ENCODE data around the gene ARID1B. TPM values are rescaled to one million over a fixed set of nuclear protein-coding genes. Genes with fewer than 3 reads are reported as not detected.
A peak's percentile ranks its signal among the peaks of the same experiment; 100 is the strongest.

ARID1B gene
- total RNA-seq, 1 experiment from 2014 or later, result 60.3 TPM

DNA sequence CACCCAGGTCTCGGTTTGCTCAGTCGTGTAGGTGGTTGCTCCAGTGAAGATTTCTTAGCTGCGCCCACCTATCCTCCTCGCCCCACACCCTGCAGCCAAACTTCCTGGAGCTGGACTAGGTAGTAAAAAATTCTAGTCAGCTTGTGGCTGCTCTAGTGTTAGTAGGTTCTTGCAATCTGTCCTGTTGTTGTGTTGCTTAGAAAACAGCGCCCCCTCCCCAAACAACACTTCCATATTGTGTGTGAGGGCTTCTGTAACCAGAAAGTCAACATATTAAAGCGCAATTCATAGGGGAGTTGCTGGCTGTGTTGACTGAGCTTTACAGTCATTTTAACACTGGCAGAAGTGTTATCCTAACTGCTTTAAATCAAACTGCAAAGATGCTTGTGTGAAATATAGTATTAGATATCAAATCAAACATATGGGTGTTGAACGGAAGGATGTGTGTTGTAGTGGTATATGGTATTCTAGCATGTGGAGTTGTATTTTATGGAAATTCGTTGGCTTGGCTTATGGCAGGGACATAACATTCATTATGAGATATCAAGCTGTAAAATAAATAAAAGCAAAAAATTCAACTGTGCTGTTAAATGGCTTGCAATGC lies 122.5 kb downstream of the ARID1B start:
- ChIA-PET POLR2A (no interaction called here), CTCF (interaction anchor here (0.6 to 1.2 kb wide), 4 partner anchors 8 to 38 kb away, joined by 3 to 5 read pairs (median 3); no protein-coding TSS in a partner anchor)
- Mint-ChIP-seq H3K4me3 (no peak overlapping the region), H3K27me3 (ENCODE audit: low read depth) (no peaks in the 10 kb centered on the region), H3K4me1 (peaks cover 19% of the 10 kb centered on the region), H3K36me3 (no peaks in the 10 kb centered on the region), H3K9me3 (no peaks in the 10 kb centered on the region), H3K27ac (peak overlapping the region; percentile 1; the same call in 1 of the 2 replicates)
- ATAC-seq, result peak; percentile 68
- TF ChIP-seq, protein P1, sequence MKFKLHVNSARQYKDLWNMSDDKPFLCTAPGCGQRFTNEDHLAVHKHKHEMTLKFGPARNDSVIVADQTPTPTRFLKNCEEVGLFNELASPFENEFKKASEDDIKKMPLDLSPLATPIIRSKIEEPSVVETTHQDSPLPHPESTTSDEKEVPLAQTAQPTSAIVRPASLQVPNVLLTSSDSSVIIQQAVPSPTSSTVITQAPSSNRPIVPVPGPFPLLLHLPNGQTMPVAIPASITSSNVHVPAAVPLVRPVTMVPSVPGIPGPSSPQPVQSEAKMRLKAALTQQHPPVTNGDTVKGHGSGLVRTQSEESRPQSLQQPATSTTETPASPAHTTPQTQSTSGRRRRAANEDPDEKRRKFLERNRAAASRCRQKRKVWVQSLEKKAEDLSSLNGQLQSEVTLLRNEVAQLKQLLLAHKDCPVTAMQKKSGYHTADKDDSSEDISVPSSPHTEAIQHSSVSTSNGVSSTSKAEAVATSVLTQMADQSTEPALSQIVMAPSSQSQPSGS (CRISPR knock-in tag; IDR thresholded peaks at IDR 0.05; ENCODE audit: borderline replicate concordance, low read depth), result no peak
- TF ChIP-seq, protein P2, sequence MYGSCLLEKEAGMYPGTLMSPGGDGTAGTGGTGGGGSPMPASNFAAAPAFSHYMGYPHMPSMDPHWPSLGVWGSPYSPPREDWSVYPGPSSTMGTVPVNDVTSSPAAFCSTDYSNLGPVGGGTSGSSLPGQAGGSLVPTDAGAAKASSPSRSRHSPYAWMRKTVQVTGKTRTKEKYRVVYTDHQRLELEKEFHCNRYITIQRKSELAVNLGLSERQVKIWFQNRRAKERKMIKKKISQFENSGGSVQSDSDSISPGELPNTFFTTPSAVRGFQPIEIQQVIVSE (CRISPR knock-in tag; IDR thresholded peaks at IDR 0.05; ENCODE audit: borderline replicate concordance), result no peak
- DNase-seq (ENCODE audit: low spot score), result no peak

DNA sequence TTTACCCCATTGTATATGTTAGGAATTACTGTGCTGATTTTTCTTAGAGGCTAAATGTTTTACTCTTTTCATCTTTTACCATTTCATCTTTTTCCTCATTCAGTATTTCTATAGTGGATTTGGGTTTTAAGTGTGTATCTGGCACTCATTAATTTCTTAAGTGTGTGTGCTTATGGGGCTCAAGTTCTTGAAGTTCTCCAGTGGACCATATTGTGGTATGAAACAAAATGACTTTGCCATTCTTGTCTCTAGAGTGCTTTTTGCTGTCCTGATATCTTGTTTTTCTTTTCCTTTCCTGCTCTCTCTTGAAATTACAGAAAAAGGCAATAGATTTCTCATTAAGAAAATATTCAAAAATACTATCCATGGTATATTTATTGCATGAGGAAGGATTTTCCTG lies 123.1 kb downstream of the ARID1B start:
- ATAC-seq, result no peak
- H3K4me3 Mint-ChIP-seq, result no peak overlapping the region
- no peak overlapping the region for H3K27ac Mint-ChIP-seq
- H3K36me3 Mint-ChIP-seq, result no peaks in the 10 kb centered on the region
- no peak for DNase-seq (ENCODE audit: low spot score)
- peaks cover 19% of the 10 kb centered on the region for H3K4me1 Mint-ChIP-seq
- no peaks in the 10 kb centered on the region for H3K27me3 Mint-ChIP-seq (ENCODE audit: low read depth)
- CTCF ChIA-PET, result interaction anchor here (1.2 kb wide), 1 partner anchor 16 kb away, joined by 3 read pairs; no protein-coding TSS in a partner anchor
- no peaks in the 10 kb centered on the region for H3K9me3 Mint-ChIP-seq
- POLR2A ChIA-PET, result no interaction called here
- TF ChIP-seq ZNF671 (CRISPR knock-in tag; IDR thresholded peaks at IDR 0.05), result no peak
- no peak for TF ChIP-seq NFATC4 (CRISPR knock-in tag; IDR thresholded peaks at IDR 0.05)
- TF ChIP-seq FOXP1 (CRISPR knock-in tag; IDR thresholded peaks at IDR 0.05; ENCODE audit: borderline replicate concordance), result no peak
- no peak for TF ChIP-seq SMAD3 (CRISPR knock-in tag; IDR thresholded peaks at IDR 0.05; ENCODE audit: borderline replicate concordance)
- no peak for TF ChIP-seq ZBTB21 (CRISPR knock-in tag; IDR thresholded peaks at IDR 0.05; ENCODE audit: borderline replicate concordance)
- TF ChIP-seq NFE2L1 (CRISPR knock-in tag; IDR thresholded peaks at IDR 0.05), result no peak
- TF ChIP-seq JAZF1 (CRISPR knock-in tag; IDR thresholded peaks at IDR 0.05), result no peak
- TF ChIP-seq, protein P3, sequence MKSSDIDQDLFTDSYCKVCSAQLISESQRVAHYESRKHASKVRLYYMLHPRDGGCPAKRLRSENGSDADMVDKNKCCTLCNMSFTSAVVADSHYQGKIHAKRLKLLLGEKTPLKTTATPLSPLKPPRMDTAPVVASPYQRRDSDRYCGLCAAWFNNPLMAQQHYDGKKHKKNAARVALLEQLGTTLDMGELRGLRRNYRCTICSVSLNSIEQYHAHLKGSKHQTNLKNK (CRISPR knock-in tag; IDR thresholded peaks at IDR 0.05), result no peak
- TF ChIP-seq, protein P4, sequence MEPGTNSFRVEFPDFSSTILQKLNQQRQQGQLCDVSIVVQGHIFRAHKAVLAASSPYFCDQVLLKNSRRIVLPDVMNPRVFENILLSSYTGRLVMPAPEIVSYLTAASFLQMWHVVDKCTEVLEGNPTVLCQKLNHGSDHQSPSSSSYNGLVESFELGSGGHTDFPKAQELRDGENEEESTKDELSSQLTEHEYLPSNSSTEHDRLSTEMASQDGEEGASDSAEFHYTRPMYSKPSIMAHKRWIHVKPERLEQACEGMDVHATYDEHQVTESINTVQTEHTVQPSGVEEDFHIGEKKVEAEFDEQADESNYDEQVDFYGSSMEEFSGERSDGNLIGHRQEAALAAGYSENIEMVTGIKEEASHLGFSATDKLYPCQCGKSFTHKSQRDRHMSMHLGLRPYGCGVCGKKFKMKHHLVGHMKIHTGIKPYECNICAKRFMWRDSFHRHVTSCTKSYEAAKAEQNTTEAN (CRISPR knock-in tag; IDR thresholded peaks at IDR 0.05), result no peak
- TF ChIP-seq, protein P5, sequence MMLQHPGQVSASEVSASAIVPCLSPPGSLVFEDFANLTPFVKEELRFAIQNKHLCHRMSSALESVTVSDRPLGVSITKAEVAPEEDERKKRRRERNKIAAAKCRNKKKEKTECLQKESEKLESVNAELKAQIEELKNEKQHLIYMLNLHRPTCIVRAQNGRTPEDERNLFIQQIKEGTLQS (CRISPR knock-in tag; conservative IDR thresholded peaks at IDR 0.05), result no peak
- TF ChIP-seq TEAD4 (CRISPR knock-in tag; IDR thresholded peaks at IDR 0.05), result no peak
- TF ChIP-seq, protein P6, sequence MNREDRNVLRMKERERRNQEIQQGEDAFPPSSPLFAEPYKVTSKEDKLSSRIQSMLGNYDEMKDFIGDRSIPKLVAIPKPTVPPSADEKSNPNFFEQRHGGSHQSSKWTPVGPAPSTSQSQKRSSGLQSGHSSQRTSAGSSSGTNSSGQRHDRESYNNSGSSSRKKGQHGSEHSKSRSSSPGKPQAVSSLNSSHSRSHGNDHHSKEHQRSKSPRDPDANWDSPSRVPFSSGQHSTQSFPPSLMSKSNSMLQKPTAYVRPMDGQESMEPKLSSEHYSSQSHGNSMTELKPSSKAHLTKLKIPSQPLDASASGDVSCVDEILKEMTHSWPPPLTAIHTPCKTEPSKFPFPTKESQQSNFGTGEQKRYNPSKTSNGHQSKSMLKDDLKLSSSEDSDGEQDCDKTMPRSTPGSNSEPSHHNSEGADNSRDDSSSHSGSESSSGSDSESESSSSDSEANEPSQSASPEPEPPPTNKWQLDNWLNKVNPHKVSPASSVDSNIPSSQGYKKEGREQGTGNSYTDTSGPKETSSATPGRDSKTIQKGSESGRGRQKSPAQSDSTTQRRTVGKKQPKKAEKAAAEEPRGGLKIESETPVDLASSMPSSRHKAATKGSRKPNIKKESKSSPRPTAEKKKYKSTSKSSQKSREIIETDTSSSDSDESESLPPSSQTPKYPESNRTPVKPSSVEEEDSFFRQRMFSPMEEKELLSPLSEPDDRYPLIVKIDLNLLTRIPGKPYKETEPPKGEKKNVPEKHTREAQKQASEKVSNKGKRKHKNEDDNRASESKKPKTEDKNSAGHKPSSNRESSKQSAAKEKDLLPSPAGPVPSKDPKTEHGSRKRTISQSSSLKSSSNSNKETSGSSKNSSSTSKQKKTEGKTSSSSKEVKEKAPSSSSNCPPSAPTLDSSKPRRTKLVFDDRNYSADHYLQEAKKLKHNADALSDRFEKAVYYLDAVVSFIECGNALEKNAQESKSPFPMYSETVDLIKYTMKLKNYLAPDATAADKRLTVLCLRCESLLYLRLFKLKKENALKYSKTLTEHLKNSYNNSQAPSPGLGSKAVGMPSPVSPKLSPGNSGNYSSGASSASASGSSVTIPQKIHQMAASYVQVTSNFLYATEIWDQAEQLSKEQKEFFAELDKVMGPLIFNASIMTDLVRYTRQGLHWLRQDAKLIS (CRISPR knock-in tag; IDR thresholded peaks at IDR 0.05; ENCODE audit: borderline replicate concordance), result no peak
- no peak for TF ChIP-seq ETV6 (CRISPR knock-in tag; IDR thresholded peaks at IDR 0.05)
- TF ChIP-seq, protein P7, sequence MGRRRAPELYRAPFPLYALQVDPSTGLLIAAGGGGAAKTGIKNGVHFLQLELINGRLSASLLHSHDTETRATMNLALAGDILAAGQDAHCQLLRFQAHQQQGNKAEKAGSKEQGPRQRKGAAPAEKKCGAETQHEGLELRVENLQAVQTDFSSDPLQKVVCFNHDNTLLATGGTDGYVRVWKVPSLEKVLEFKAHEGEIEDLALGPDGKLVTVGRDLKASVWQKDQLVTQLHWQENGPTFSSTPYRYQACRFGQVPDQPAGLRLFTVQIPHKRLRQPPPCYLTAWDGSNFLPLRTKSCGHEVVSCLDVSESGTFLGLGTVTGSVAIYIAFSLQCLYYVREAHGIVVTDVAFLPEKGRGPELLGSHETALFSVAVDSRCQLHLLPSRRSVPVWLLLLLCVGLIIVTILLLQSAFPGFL (CRISPR knock-in tag; IDR thresholded peaks at IDR 0.05; ENCODE audit: borderline replicate concordance), result no peak
- TF ChIP-seq OVOL2 (CRISPR knock-in tag; IDR thresholded peaks at IDR 0.05; ENCODE audit: borderline replicate concordance), result no peak
- TF ChIP-seq, protein P8, sequence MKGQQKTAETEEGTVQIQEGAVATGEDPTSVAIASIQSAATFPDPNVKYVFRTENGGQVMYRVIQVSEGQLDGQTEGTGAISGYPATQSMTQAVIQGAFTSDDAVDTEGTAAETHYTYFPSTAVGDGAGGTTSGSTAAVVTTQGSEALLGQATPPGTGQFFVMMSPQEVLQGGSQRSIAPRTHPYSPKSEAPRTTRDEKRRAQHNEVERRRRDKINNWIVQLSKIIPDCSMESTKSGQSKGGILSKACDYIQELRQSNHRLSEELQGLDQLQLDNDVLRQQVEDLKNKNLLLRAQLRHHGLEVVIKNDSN (CRISPR knock-in tag; IDR thresholded peaks at IDR 0.05), result no peak
- TF ChIP-seq, protein P9, sequence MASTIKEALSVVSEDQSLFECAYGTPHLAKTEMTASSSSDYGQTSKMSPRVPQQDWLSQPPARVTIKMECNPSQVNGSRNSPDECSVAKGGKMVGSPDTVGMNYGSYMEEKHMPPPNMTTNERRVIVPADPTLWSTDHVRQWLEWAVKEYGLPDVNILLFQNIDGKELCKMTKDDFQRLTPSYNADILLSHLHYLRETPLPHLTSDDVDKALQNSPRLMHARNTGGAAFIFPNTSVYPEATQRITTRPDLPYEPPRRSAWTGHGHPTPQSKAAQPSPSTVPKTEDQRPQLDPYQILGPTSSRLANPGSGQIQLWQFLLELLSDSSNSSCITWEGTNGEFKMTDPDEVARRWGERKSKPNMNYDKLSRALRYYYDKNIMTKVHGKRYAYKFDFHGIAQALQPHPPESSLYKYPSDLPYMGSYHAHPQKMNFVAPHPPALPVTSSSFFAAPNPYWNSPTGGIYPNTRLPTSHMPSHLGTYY (CRISPR knock-in tag; IDR thresholded peaks at IDR 0.05), result no peak
- no peak for TF ChIP-seq JUN (CRISPR knock-in tag; IDR thresholded peaks at IDR 0.05)
